ENCODE results near the gene ELMO2. TPM values are rescaled to one million over a fixed set of nuclear protein-coding genes. Genes with fewer than 3 reads are reported as not detected.

The ELMO2 gene
- total and polyA plus RNA-seq, 2 of the 4 experiments (the other 2 are of a cell fraction) = 29.2 to 52.7 TPM

GRCh38 chr20:46331611-46332361 is 74.6 kb downstream of the ELMO2 start (continued):
- TF ChIP-seq ELK1 (IDR thresholded peaks at IDR 0.05; ENCODE audit: borderline replicate concordance, low read depth, low read length) = no peak
- TF ChIP-seq RCOR1 (IDR thresholded peaks at IDR 0.05; ENCODE audit: insufficient replicate concordance, low read length) = no peak
- TF ChIP-seq CEBPB (IDR thresholded peaks at IDR 0.05; ENCODE audit: low read depth, low read length) = no peak
- TF ChIP-seq POLR2A (IDR thresholded peaks at IDR 0.05; ENCODE audit: low read depth, low read length) = no peak
- no peak for TF ChIP-seq FOS (IDR thresholded peaks at IDR 0.05; ENCODE audit: low read depth, low read length)
